H1 (cell line): ENCODE data around the gene ARHGEF25.
"Not testable (repeated sequence)": the region's sequence is repeated elsewhere in the genome, so short reads cannot be mapped to it uniquely, and the experiment has no call there.

ENCODE experiments used
- ASH2L ChIP-seq: fragments of 200-600, 300-600 bp; sonication (generic); IDR thresholded peaks from one replicate; pipeline ENCODE4 v1.7.1; 2017; ENCODE audit warnings: low read length
- EP300 ChIP-seq, 2 experiments: IDR thresholded peaks; 1 replicate in 1 of 2; 2 replicates in 1 of 2; pipeline ENCODE4 v1.6.1; 2011 to 2012; ENCODE audit warnings: low read depth in 2 of 2, low read length in 2 of 2, mild to moderate bottlenecking in 2 of 2, borderline replicate concordance in 1 of 2, inconsistent platforms in 1 of 2, moderate library complexity in 1 of 2
- EZH2 ChIP-seq: fragments of 200-600 bp; sonication (generic); IDR thresholded peaks from 2 replicates; pipeline ENCODE4 v1.7.1; 2012; ENCODE audit warnings: low read depth, mild to moderate bottlenecking, moderate library complexity, low read length, inconsistent platforms; ENCODE audit not compliant: severe bottlenecking
- GABPA ChIP-seq: IDR thresholded peaks from 2 replicates; pipeline ENCODE4 v1.6.1; 2011; ENCODE audit warnings: mild to moderate bottlenecking, low read length, moderate library complexity, borderline replicate concordance; ENCODE audit not compliant: insufficient read depth
- MAFK ChIP-seq: IDR thresholded peaks from 2 replicates; pipeline ENCODE4 v1.6.1; 2012; ENCODE audit warnings: low read depth, mild to moderate bottlenecking, improper control_type of control experiment, low read length
- POLR2A ChIP-seq, 2 experiments: IDR thresholded peaks; 1 replicate in 1 of 2; 2 replicates in 1 of 2; pipeline ENCODE4 v1.6.1; 2011; ENCODE audit warnings: low read depth in 2 of 2, low read length in 2 of 2, mild to moderate bottlenecking in 2 of 2; ENCODE audit errors: control extremely low read depth in 1 of 2
- POLR2AphosphoS5 ChIP-seq: IDR thresholded peaks from 2 replicates; pipeline ENCODE4 v1.6.1; 2011; ENCODE audit warnings: low read depth, low read length
- RAD21 ChIP-seq, 2 experiments: IDR thresholded peaks in 1 of 2; conservative IDR thresholded peaks in 1 of 2; 2 replicates each; pipeline ENCODE4 v1.6.1; 2011; ENCODE audit warnings: low read depth in 2 of 2, low read length in 2 of 2, improper control_type of control experiment in 1 of 2, inconsistent platforms in 1 of 2, mild to moderate bottlenecking in 1 of 2, moderate library complexity in 1 of 2
- RFX5 ChIP-seq: IDR thresholded peaks from 2 replicates; pipeline ENCODE4 v1.6.1; 2011; ENCODE audit warnings: low read depth, low read length, improper control_type of control experiment, borderline replicate concordance
- RXRA ChIP-seq: IDR thresholded peaks from 2 replicates; pipeline ENCODE4 v1.6.1; 2011; ENCODE audit warnings: low read depth, mild to moderate bottlenecking, low read length, moderate library complexity; ENCODE audit not compliant: insufficient read depth
- TAF1 ChIP-seq: IDR thresholded peaks from 2 replicates; pipeline ENCODE4 v1.6.1; 2011; ENCODE audit warnings: mild to moderate bottlenecking, low read depth, low read length
- TF ChIP-seq, protein P1 (sequence below): IDR thresholded peaks from 2 replicates; pipeline ENCODE4 v1.6.1; 2012; ENCODE audit warnings: inconsistent platforms
- TF ChIP-seq, protein P2 (sequence below), 3 experiments: IDR thresholded peaks; 1 replicate in 2 of 3; 2 replicates in 1 of 3; pipeline versions ENCODE4 v1.5.1 to v1.6.1; 2011; ENCODE audit warnings: low read length in 3 of 3, mild to moderate bottlenecking in 3 of 3, inconsistent platforms in 2 of 3, low read depth in 1 of 3, moderate library complexity in 1 of 3; ENCODE audit not compliant: insufficient read depth in 1 of 3; ENCODE audit errors: control extremely low read depth in 1 of 3

DNA sequence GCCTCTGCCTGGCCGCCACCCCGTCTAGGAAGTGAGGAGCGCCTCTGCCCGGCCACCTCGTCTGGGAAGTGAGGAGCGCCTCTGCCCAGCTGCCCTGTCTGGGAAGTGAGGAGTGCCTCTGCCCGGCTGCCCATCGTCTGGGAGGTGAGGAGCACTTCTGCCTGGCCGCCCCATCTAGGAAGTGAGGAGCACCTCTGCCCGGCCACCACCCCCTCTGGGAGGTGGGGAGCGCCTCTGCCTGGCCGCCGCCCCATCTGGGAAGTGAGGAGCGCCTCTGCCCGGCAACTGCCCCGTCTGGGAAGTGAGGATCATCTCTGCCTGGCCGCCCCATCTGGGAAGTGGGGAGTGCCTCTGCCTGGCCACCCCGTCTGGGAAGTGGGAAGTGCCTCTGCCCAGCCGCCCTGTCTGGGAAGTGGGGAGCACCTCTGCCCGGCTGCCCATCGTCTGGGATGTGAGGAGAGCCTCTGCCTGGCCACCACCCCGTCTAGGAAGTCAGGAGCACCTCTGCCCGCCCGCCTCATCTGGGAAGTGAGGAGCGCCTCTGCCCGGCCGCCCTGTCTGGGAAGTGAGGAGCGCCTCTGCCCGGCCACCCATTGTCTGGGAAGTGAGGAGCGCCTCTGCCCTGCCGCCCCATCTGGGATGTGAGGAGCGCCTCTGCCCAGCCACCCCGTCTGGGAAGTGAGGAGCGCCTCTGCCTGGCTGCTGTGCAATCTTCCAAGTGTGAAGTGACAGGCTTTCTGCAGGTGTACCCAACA is 54.0 kb downstream of the ARHGEF25 start:
- TF ChIP-seq, protein P1, sequence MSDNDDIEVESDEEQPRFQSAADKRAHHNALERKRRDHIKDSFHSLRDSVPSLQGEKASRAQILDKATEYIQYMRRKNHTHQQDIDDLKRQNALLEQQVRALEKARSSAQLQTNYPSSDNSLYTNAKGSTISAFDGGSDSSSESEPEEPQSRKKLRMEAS, result not testable (repeated sequence)
- TF ChIP-seq, protein P2, sequence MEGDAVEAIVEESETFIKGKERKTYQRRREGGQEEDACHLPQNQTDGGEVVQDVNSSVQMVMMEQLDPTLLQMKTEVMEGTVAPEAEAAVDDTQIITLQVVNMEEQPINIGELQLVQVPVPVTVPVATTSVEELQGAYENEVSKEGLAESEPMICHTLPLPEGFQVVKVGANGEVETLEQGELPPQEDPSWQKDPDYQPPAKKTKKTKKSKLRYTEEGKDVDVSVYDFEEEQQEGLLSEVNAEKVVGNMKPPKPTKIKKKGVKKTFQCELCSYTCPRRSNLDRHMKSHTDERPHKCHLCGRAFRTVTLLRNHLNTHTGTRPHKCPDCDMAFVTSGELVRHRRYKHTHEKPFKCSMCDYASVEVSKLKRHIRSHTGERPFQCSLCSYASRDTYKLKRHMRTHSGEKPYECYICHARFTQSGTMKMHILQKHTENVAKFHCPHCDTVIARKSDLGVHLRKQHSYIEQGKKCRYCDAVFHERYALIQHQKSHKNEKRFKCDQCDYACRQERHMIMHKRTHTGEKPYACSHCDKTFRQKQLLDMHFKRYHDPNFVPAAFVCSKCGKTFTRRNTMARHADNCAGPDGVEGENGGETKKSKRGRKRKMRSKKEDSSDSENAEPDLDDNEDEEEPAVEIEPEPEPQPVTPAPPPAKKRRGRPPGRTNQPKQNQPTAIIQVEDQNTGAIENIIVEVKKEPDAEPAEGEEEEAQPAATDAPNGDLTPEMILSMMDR (IDR thresholded peaks at IDR 0.05; ENCODE audit: control extremely low read depth in 1 of 3, insufficient read depth in 1 of 3, low read depth in 1 of 3, low read length in 3 of 3), result not testable (repeated sequence)
- TF ChIP-seq EZH2; POLR2AphosphoS5; POLR2A (IDR thresholded peaks at IDR 0.05; ENCODE audit: control extremely low read depth in 1 of 2, low read depth in 2 of 2, low read length in 2 of 2); ASH2L; GABPA; RAD21 (IDR thresholded peaks at IDR 0.05 in 1 of 2, conservative IDR thresholded peaks at IDR 0.05 in 1 of 2; ENCODE audit: low read depth in 2 of 2, low read length in 2 of 2); EP300 (IDR thresholded peaks at IDR 0.05; ENCODE audit: borderline replicate concordance in 1 of 2, low read depth in 2 of 2, low read length in 2 of 2); RXRA; TAF1; MAFK; RFX5: not testable (repeated sequence)
